Aorta (tissue), 5 donors: Measurements from ENCODE around the gene OR7G2. TPM values are rescaled to one million over a fixed set of nuclear protein-coding genes. Genes with fewer than 3 reads are reported as not detected.

Experiments
- ATAC-seq: fragments of 200-7000 bp; cut with Tn5 transposase; one replicate; pipeline ENCODE4 v1.9.1; 2022; ENCODE audit warnings: moderate library complexity; ENCODE audit not compliant: low FRiP score
- DNase-seq, 2 donors: peaks; one replicate each; pipeline ENCODE4 v3.0.0-alpha.2; 2020
- H3K27ac ChIP-seq, 2 donors: one replicate each; pipeline ENCODE4 v1.5.1; 2013; ENCODE audit warnings: low read length in 2 of 2, mild to moderate bottlenecking in 2 of 2, moderate library complexity in 2 of 2, control low read depth in 1 of 2, inconsistent platforms in 1 of 2, low read depth in 1 of 2
- H3K27me3 ChIP-seq, 2 donors: one replicate each; pipeline ENCODE4 v1.6.1; 2013; ENCODE audit warnings: control low read depth in 1 of 2, low read length in 1 of 2, mild to moderate bottlenecking in 1 of 2, moderate library complexity in 1 of 2; ENCODE audit not compliant: insufficient read depth in 2 of 2, control insufficient read depth in 1 of 2
- H3K36me3 ChIP-seq, 2 donors: one replicate each; pipeline ENCODE4 v1.6.1; 2013; ENCODE audit warnings: control low read depth in 1 of 2, low read length in 1 of 2, mild to moderate bottlenecking in 1 of 2; ENCODE audit not compliant: insufficient read depth in 2 of 2, control insufficient read depth in 1 of 2
- H3K4me1 ChIP-seq, 2 donors: one replicate each; pipeline ENCODE4 v1.6.1; 2013; ENCODE audit warnings: low read length in 2 of 2, control low read depth in 1 of 2, mild to moderate bottlenecking in 1 of 2, moderate library complexity in 1 of 2; ENCODE audit not compliant: insufficient read depth in 2 of 2, control insufficient read depth in 1 of 2
- H3K4me3 ChIP-seq, 2 donors: one replicate each; pipeline ENCODE4 v1.5.1; 2013; ENCODE audit warnings: low read length in 2 of 2, control low read depth in 1 of 2, mild to moderate bottlenecking in 1 of 2
- H3K9me3 ChIP-seq: one replicate; pipeline ENCODE4 v1.6.1; 2013; ENCODE audit warnings: mild to moderate bottlenecking, low read length; ENCODE audit not compliant: control insufficient read depth
- WGBS, 2 donors: extraction: QIAGEN DNeasy Blood & Tissue Kit; methylation state at CpG; one replicate each; pipeline ENCODE4 v1.1.7; 2013; 5-methylcytosine and 5-hydroxymethylcytosine counted together
- intact Hi-C, 2 donors: fragments of 100-400 bp; cut with DNase I; formaldehyde crosslinking; loops; one replicate each; pipeline versions ENCODE4 v1.14.2 to v1.15.0; 2022
- polyA plus RNA-seq, 2 donors: library from polyadenylated mRNA; stranded (reverse); fragments of 200-250 nt; gene quantifications; one replicate each; pipeline ENCODE4 v1.2.3, GENCODE V29; 2013
- total RNA-seq, 2 donors: library from RNA; stranded (reverse); fragmentation: NEBNext Ultra II Directional; extraction: Animal tissue kit (Norgen Biotek cat#: 25700); gene quantifications; one replicate each; pipeline ENCODE4 v1.2.1, GENCODE V29; 2021
- donor health status: healthy with polysubstance abuse.
- donor health status: Bipolar disorder and iron deficiency.
- donor health status: DM: no; HTN: no; CAD: no.
- donor health status: DM: no; HTN: no; CAD: no.
- donor health status: DM: yes; HTN: yes; CAD: no.

Gene OR7G2
- total and polyA plus RNA-seq, 4 donors, result not detected

DNA sequence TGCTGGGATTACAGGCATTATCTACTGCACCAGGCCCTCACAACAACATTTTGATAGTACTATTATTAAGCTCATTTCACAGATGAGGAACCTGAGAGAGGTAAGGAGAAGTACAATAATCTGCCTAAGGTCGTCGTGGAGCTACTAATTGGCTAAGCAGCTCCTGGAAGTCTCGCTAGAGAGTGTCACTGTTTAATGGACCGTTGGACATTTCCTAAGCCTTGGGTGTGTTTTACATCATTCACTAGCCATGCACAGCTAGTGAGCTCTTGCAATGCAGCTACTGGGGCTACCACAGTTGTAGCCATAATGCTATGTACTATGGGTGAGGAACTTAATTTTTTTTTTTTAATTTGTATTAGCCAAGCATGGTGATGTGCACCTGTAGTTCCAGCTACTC, 54.4 kb downstream of the OR7G2 start:
- Histone ChIP-seq H3K9me3 (no peaks in the 10 kb centered on the region), H3K36me3 (no peaks in the 10 kb centered on the region), H3K4me3 (no peak overlapping the region), H3K4me1 (no peaks in the 10 kb centered on the region), H3K27me3 (no peaks in the 10 kb centered on the region), H3K27ac (no peak overlapping the region)
- intact Hi-C loops, result no loop called here
- 83 to 88% methylated on average over 4 of the region's 4 CpGs for WGBS, 2 donors
- ATAC-seq (no peak), DNase-seq (no peak)

Other genes with a start within 250 kb of the OR7G2 start
- under 1 TPM; 0.03 to 0.45 TPM for gene MUC16, start 97.1 kb downstream of the OR7G2 start, total RNA-seq
- not detected for gene MUC16, start 97.1 kb downstream of the OR7G2 start, polyA plus RNA-seq
- gene OR1M1, start 20.4 kb downstream of the OR7G2 start, total RNA-seq, result not detected
- gene OR1M1, start 20.4 kb downstream of the OR7G2 start, polyA plus RNA-seq, result not detected
- not detected for gene OR7G1, start 8.3 kb upstream of the OR7G2 start, total RNA-seq
- gene OR7G1, start 8.3 kb upstream of the OR7G2 start, polyA plus RNA-seq, result not detected
- not detected for gene OR7G3, start 19.5 kb upstream of the OR7G2 start, total RNA-seq
- not detected for gene OR7G3, start 19.5 kb upstream of the OR7G2 start, polyA plus RNA-seq
- gene ZNF317, start 32.9 kb upstream of the OR7G2 start, total RNA-seq, result 10 to 100 TPM; 22.6 to 24.6 TPM
- gene ZNF317, start 32.9 kb upstream of the OR7G2 start, polyA plus RNA-seq, result 10 to 100 TPM; 14.9 to 16.5 TPM
- not detected for gene OR7D2, start 71.5 kb upstream of the OR7G2 start, total RNA-seq
- not detected for gene OR7D2, start 71.5 kb upstream of the OR7G2 start, polyA plus RNA-seq
- not detected for gene OR7D4, start 112.1 kb upstream of the OR7G2 start, total RNA-seq
- gene OR7D4, start 112.1 kb upstream of the OR7G2 start, polyA plus RNA-seq, result not detected
- not detected for gene OR7E24, start 143.5 kb upstream of the OR7G2 start, total RNA-seq
- gene OR7E24, start 143.5 kb upstream of the OR7G2 start, polyA plus RNA-seq, result not detected
- 10 to 100 TPM; 12.1 to 12.4 TPM for gene ZNF699, start 202.4 kb upstream of the OR7G2 start, total RNA-seq
- gene ZNF699, start 202.4 kb upstream of the OR7G2 start, polyA plus RNA-seq, result 1 to 10 TPM; 1.6 to 2.5 TPM
- gene ZNF559, start 216.7 kb upstream of the OR7G2 start, total RNA-seq, result 10 to 100 TPM; 15.4 to 31.1 TPM
- 10 to 100 TPM in 1 of 2 donors, 1 to 10 TPM in 1; 8.1 to 19.4 TPM for gene ZNF559, start 216.7 kb upstream of the OR7G2 start, polyA plus RNA-seq